ENCODE results near the gene DUS4L.

DUS4L gene

GRCh38 chr7:107610323-107610722 lies 46.6 kb downstream of the DUS4L start:
- Mint-ChIP-seq H3K4me3 (no peak overlapping the region), H3K27me3 (no peaks in the 10 kb centered on the region), H3K36me3 (ENCODE audit: insufficient read depth) (peaks cover 6% of the 10 kb centered on the region), H3K9me3 (no peaks in the 10 kb centered on the region), H3K27ac (no peak overlapping the region), H3K4me1 (ENCODE audit: low read depth in 2 of 2) (no peaks in the 10 kb centered on the region)
- ATAC-seq (replicated peaks) (no peak), DNase-seq (no peak)

DNA sequence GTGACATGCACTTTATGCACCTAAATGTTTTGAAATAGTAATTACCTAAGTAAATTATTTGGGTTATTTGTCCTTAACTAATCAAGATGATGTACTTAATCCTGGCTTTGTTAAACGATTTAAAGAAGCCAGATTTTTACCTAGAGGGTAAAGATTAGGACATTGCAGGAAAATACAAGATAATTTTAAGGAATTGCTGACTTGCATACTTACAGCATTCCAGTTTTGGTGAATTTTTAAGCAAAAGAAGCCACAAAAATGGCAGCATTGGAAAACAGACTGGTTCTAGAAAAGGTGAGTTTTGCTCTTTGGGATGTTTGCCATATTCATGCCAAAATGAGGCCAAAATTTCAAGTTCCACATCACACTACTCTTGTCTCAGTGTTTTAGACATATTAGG lies 49.7 kb downstream of the DUS4L start:
- H3K4me3 Mint-ChIP-seq: no peak overlapping the region
- H3K27me3 Mint-ChIP-seq: no peaks in the 10 kb centered on the region
- no peak for DNase-seq
- no peaks in the 10 kb centered on the region for H3K9me3 Mint-ChIP-seq
- H3K27ac Mint-ChIP-seq: no peak overlapping the region
- H3K36me3 Mint-ChIP-seq (ENCODE audit: insufficient read depth): peaks cover 10% of the 10 kb centered on the region
- H3K4me1 Mint-ChIP-seq (ENCODE audit: low read depth in 2 of 2): no peaks in the 10 kb centered on the region
- ATAC-seq (replicated peaks): no peak

- Mint-ChIP-seq H3K27ac (no peak overlapping the region), H3K4me3 (no peak overlapping the region), H3K36me3 (ENCODE audit: insufficient read depth) (peaks cover 10% of the 10 kb centered on the region), H3K27me3 (no peaks in the 10 kb centered on the region), H3K4me1 (ENCODE audit: low read depth in 2 of 2) (no peaks in the 10 kb centered on the region), H3K9me3 (no peaks in the 10 kb centered on the region)
- DNase-seq: no peak
- no peak for ATAC-seq (replicated peaks)
Measured at GRCh38 chr7:107613948-107614347, 50.2 kb downstream of the DUS4L start.

DNA sequence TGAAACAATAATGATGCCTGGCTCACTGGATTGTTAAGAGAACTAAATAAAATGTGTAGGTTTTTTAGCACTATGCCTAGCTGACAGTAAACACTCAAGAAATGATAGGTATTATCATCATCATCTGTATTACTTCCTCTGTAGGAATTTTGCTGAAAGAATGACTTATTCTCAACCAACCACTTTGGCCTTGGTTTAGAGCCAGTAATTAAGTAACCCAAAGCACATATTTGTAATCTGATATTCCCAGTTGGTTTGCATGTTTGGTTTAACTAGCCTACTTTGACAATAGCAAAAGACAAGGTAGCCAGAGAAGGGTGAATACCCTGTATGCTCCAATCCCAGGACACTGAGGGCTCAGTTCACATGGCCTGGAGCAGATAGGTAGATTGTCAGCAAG lies 50.7 kb downstream of the DUS4L start:
- Mint-ChIP-seq H3K36me3 (ENCODE audit: insufficient read depth) (peaks cover 10% of the 10 kb centered on the region), H3K9me3 (no peaks in the 10 kb centered on the region), H3K27ac (no peak overlapping the region), H3K4me3 (no peak overlapping the region), H3K4me1 (ENCODE audit: low read depth in 2 of 2) (no peaks in the 10 kb centered on the region), H3K27me3 (no peaks in the 10 kb centered on the region)
- no peak for ATAC-seq (replicated peaks)
- no peak for DNase-seq

GRCh38 chr7:107615910-107616680 lies 52.3 kb downstream of the DUS4L start:
- Mint-ChIP-seq H3K27ac (no peak overlapping the region), H3K36me3 (ENCODE audit: insufficient read depth) (peaks cover 10% of the 10 kb centered on the region), H3K27me3 (no peaks in the 10 kb centered on the region), H3K9me3 (no peaks in the 10 kb centered on the region), H3K4me1 (ENCODE audit: low read depth in 2 of 2) (no peaks in the 10 kb centered on the region), H3K4me3 (no peak overlapping the region)
- ATAC-seq (replicated peaks): no peak
- DNase-seq: no peak

DNA sequence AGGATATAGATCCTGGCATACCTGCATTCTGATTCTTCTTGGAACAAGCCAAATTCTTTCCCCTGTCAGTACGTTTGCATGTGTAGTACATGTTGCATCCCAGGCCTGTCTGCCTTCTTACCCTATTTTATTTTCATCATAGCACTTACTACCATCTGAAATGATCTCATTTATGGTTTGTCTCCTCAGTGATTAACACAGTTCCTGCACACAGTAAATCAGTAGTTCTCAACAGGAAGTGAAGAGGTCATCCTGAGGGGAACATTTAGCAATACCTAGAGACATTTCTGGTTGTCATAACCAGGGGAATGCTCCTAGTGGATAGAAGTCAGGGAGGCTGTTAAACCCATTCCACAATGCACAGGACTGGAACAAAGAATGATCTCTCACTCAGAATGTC lies 58.7 kb downstream of the DUS4L start:
- Mint-ChIP-seq H3K4me3 (no peak overlapping the region), H3K4me1 (ENCODE audit: low read depth in 2 of 2) (no peaks in the 10 kb centered on the region), H3K9me3 (peaks cover 0 to 6% of the 10 kb centered on the region in 2 donors), H3K36me3 (ENCODE audit: insufficient read depth) (no peaks in the 10 kb centered on the region), H3K27me3 (no peaks in the 10 kb centered on the region), H3K27ac (no peak overlapping the region)
- DNase-seq (no peak), ATAC-seq (replicated peaks) (no peak)

DNA sequence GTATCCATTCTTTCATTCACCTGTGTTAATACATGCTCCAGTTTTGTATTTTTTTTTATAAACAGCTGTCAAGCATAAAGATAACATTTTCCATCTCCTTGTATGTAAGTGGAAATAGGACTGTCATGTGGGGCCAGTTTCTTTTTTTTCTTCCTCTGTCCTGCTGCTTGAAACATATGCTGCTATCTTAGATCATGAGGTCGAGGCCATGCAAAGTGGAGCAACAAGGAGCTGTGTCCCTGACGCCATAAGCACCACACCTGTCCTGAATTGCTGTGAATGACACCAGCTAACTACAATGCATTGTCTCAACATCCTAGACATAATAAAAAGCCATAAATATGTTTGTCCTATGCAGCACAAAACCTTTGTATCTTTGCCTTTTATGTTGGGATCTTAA lies 59.1 kb downstream of the DUS4L start:
- ATAC-seq (replicated peaks) (no peak), DNase-seq (no peak)
- no peak overlapping the region for H3K27ac Mint-ChIP-seq
- H3K36me3 Mint-ChIP-seq (ENCODE audit: insufficient read depth): no peaks in the 10 kb centered on the region
- peaks cover 0 to 6% of the 10 kb centered on the region in 2 donors for H3K9me3 Mint-ChIP-seq
- no peak overlapping the region for H3K4me3 Mint-ChIP-seq
- H3K4me1 Mint-ChIP-seq (ENCODE audit: low read depth in 2 of 2): no peaks in the 10 kb centered on the region
- H3K27me3 Mint-ChIP-seq: no peaks in the 10 kb centered on the region

DNA sequence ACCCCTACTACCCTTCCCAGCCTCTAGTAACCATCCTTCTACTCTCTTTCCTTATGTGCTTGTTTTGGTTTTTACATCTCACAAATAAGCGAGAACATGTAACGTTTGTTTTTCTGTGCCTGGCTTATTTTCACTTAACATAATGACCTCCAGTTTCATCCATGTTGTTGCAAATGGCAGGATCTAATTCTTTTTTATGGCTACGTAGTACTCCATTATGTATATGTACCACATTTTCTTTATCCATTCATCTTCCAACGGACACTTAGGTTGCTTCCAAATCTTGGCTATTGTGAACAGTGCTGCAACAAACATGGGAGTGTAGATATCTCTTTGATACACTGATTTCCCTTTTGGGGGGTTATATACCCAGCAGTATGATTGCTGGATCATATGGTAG lies 63.2 kb downstream of the DUS4L start:
- Mint-ChIP-seq H3K27me3 (no peaks in the 10 kb centered on the region), H3K9me3 (peaks cover 0 to 6% of the 10 kb centered on the region in 2 donors), H3K4me3 (no peak overlapping the region), H3K36me3 (ENCODE audit: insufficient read depth) (peaks cover 3% of the 10 kb centered on the region), H3K4me1 (ENCODE audit: low read depth in 2 of 2) (no peaks in the 10 kb centered on the region), H3K27ac (no peak overlapping the region)
- ATAC-seq (replicated peaks): no peak
- DNase-seq: no peak
